ENCODE results near the gene SHOX.

The SHOX gene

GRCh38 chrX:631802-632365, 1.3 kb downstream of the SHOX start:
- H3K4me3 ChIP-seq (ENCODE audit: low read depth, low read length) = no peak overlapping the region
- no peak for DNase-seq (ENCODE audit: low read depth)

GRCh38 chrX:632366-633042, 1.9 kb downstream of the SHOX start:
- no peak for DNase-seq (ENCODE audit: low read depth)
- no peak for TF ChIP-seq CTCF (conservative IDR thresholded peaks at IDR 0.05; ENCODE audit: low read depth, low read length)
- no peak overlapping the region for H3K4me3 ChIP-seq (ENCODE audit: low read depth, low read length)

More at GRCh38 chrX:631802-632365, 1.3 kb downstream of the SHOX start:
- no peak for TF ChIP-seq CTCF (conservative IDR thresholded peaks at IDR 0.05; ENCODE audit: low read depth, low read length)

- H3K4me3 ChIP-seq (ENCODE audit: low read depth, low read length) = no peak overlapping the region
- no peak for TF ChIP-seq CTCF (conservative IDR thresholded peaks at IDR 0.05; ENCODE audit: low read depth, low read length)
- no peak for DNase-seq (ENCODE audit: low read depth)
Measured at GRCh38 chrX:633043-633984, 2.7 kb downstream of the SHOX start.

- DNase-seq (ENCODE audit: low read depth) = no peak
- H3K4me3 ChIP-seq (ENCODE audit: low read depth, low read length) = no peak overlapping the region
- no peak for TF ChIP-seq CTCF (conservative IDR thresholded peaks at IDR 0.05; ENCODE audit: low read depth, low read length)
Measured at GRCh38 chrX:633985-634958, 3.7 kb downstream of the SHOX start.

GRCh38 chrX:635428-636090, 5.0 kb downstream of the SHOX start:
- no peak for DNase-seq (ENCODE audit: low read depth)
- no peak for TF ChIP-seq CTCF (conservative IDR thresholded peaks at IDR 0.05; ENCODE audit: low read depth, low read length)
- H3K4me3 ChIP-seq (ENCODE audit: low read depth, low read length) = no peak overlapping the region

Measured in choroid plexus epithelial cell (primary cell).